ENCODE measurements around the gene PARVB.

Gene PARVB

GRCh38 chr22:44180706-44181032, 156.6 kb downstream of the PARVB start, which contains the start of gene PARVG:
Gene PARVG, plus strand, starts transcription at chr22:44180925. Its CDS starts 2,405 bp downstream, at chr22:44183330.
- Histone ChIP-seq H3K27me3 (no peaks in the 10 kb centered on the region; the same call in 1 of the 2 replicates), H3K9ac (peak within 1 kb of the TSS; percentile 79), H3K4me1 (peaks cover 43% of the 10 kb centered on the region), H3K4me2 (peak within 1 kb of the TSS; percentile 97), H3K36me3 (peaks cover 9% of the 10 kb centered on the region; the same call in 1 of the 2 replicates), H3K9me3 (no peaks in the 10 kb centered on the region), H3K27ac (peak within 1 kb of the TSS; percentile 89), H4K20me1 (peaks cover 29% of the 10 kb centered on the region), H3K4me3 (peak within 1 kb of the TSS; percentile 70)
- TF ChIP-seq Cebpa-rat (IDR thresholded peaks at IDR 0.05) = no peak

DNA sequence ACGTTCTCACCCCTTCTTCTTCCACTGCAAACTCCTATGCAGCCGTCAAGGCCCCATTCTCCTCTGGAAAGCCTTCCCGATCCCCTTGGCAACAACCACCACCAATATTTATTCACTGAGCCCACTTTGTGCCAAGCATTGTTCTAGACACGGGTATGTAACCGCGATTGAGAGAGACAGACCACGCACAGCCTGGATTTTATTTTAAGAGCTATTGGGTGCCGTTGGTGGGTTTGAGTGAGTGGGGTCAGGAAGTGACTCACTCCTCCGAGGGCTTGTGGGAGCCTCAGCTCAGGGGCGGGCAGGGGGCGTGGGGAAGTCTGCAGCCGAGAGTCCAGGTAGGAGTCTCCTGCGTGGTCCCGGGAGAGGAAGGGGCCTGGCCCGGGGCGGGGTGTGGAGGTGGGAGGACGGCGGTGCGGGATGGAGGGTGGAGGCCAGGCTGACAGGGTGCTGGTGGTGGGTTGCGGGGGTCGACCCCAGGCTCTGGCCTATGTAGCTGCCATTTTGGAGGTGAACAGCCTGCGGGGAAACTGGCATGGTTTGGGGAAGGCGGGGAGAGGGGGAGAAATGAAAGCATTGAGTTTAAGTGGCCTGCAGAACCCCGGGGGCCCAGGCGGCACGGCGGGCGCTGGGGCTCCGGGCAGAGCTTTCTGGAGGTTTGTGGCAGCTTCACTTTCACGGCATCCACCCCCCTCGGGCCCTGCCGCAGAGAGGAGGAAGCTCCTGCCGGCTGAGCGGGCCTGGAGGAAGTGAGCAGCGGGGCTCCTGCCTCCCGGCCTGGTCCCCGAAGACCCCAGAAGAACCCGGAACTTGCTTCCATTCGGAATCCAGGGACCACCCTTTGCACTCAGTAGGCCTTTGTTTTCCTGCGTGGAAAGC, 157.2 kb downstream of the PARVB start:
- Histone ChIP-seq H4K20me1 (peaks cover 35% of the 10 kb centered on the region), H3K36me3 (peaks cover 15% of the 10 kb centered on the region; the same call in 1 of the 2 replicates), H3K4me2 (peak overlapping the region; percentile 97), H3K27ac (peak overlapping the region; percentile 89), H3K4me1 (peaks cover 47% of the 10 kb centered on the region), H3K27me3 (no peaks in the 10 kb centered on the region; the same call in 1 of the 2 replicates), H3K4me3 (peak overlapping the region; percentile 70), H3K9me3 (no peaks in the 10 kb centered on the region), H3K9ac (peak overlapping the region; percentile 79)
- TF ChIP-seq Cebpa-rat (IDR thresholded peaks at IDR 0.05) = no peak

DNA sequence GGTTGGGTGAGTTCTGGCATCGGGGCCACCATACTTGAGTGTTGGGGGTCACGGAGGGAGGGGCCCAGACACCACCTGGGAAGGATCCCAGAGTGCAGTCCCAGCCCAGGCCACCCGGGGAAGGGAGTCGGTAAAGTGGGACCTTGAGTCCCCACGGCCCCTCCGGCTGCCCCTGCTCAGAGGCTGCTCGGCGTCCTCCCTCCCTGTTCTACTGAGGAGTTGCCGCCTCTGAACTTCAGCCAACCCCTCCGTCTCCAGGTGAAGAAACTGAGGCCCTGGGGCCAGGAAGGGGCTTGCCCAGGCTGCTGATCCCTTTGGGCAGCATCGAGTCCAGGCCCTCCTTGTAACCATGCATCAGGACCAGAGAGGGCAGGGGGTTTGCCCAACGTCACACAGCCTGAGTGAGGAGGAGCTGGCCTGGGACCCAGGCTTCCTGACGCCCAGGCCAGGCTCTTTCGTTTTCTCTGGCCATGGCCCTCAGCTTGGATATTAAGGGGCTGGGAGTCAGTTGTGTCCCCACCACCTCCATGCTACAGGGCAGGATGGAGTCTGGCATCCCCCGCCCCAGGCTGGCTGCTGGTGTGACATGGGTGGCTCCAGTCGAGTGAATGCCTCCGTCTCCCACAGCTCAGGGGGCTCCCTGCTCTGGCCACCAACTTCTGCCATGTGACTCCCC, 157.9 kb downstream of the PARVB start:
- H3K27ac ChIP-seq = peak overlapping the region; percentile 89
- no peak for TF ChIP-seq Cebpa-rat (IDR thresholded peaks at IDR 0.05)
- H3K9me3 ChIP-seq = no peaks in the 10 kb centered on the region
- peak overlapping the region; percentile 97 for H3K4me2 ChIP-seq
- H3K27me3 ChIP-seq = no peaks in the 10 kb centered on the region; the same call in 1 of the 2 replicates
- peaks cover 42% of the 10 kb centered on the region for H4K20me1 ChIP-seq
- peaks cover 18% of the 10 kb centered on the region; the same call in 1 of the 2 replicates for H3K36me3 ChIP-seq
- peak overlapping the region; percentile 70 for H3K4me3 ChIP-seq
- peaks cover 55% of the 10 kb centered on the region for H3K4me1 ChIP-seq
- H3K9ac ChIP-seq = peak overlapping the region; percentile 79

- peaks cover 49% of the 10 kb centered on the region for H4K20me1 ChIP-seq
- no peak for TF ChIP-seq Cebpa-rat (IDR thresholded peaks at IDR 0.05)
- H3K4me1 ChIP-seq = peaks cover 56% of the 10 kb centered on the region
- peak overlapping the region; percentile 89 for H3K27ac ChIP-seq
- H3K4me2 ChIP-seq = peak overlapping the region; percentile 97
- H3K27me3 ChIP-seq = no peaks in the 10 kb centered on the region; the same call in 1 of the 2 replicates
- H3K4me3 ChIP-seq = peak overlapping the region; percentile 70
- H3K9ac ChIP-seq = peak overlapping the region; percentile 79
- no peaks in the 10 kb centered on the region for H3K9me3 ChIP-seq
- peaks cover 18% of the 10 kb centered on the region; the same call in 1 of the 2 replicates for H3K36me3 ChIP-seq
These were observed 158.6 kb downstream of the PARVB start for GRCh38 chr22:44182588-44183286.

- Histone ChIP-seq H4K20me1 (peaks cover 54% of the 10 kb centered on the region), H3K27me3 (no peaks in the 10 kb centered on the region; the same call in 1 of the 2 replicates), H3K27ac (peak overlapping the region; percentile 89; the same call in 1 of the 2 replicates), H3K9me3 (no peaks in the 10 kb centered on the region), H3K9ac (peak overlapping the region; percentile 79), H3K4me2 (peak overlapping the region; percentile 97), H3K36me3 (peaks cover 18% of the 10 kb centered on the region; the same call in 1 of the 2 replicates), H3K4me3 (peak overlapping the region; percentile 70; the same call in 1 of the 2 replicates), H3K4me1 (peaks cover 61% of the 10 kb centered on the region)
- no peak for TF ChIP-seq Cebpa-rat (IDR thresholded peaks at IDR 0.05)
These were observed 159.1 kb downstream of the PARVB start for GRCh38 chr22:44183287-44183588.

GRCh38 chr22:44184006-44184405, 159.9 kb downstream of the PARVB start:
- no peak overlapping the region for H3K27ac ChIP-seq
- no peak overlapping the region for H3K4me3 ChIP-seq
- H3K4me1 ChIP-seq = peaks cover 68% of the 10 kb centered on the region
- peaks cover 18% of the 10 kb centered on the region; the same call in 1 of the 2 replicates for H3K36me3 ChIP-seq
- TF ChIP-seq Cebpa-rat (IDR thresholded peaks at IDR 0.05) = no peak
- peaks cover 4% of the 10 kb centered on the region; the same call in 1 of the 2 replicates for H3K27me3 ChIP-seq
- peaks cover 62% of the 10 kb centered on the region for H4K20me1 ChIP-seq
- peak overlapping the region; percentile 97 for H3K4me2 ChIP-seq
- H3K9me3 ChIP-seq = no peaks in the 10 kb centered on the region
- H3K9ac ChIP-seq = no peak overlapping the region

- Histone ChIP-seq H3K9me3 (no peaks in the 10 kb centered on the region), H3K9ac (no peak overlapping the region), H3K4me1 (peaks cover 75% of the 10 kb centered on the region), H3K36me3 (peaks cover 18% of the 10 kb centered on the region; the same call in 1 of the 2 replicates), H4K20me1 (peaks cover 77% of the 10 kb centered on the region), H3K27me3 (peaks cover 12% of the 10 kb centered on the region), H3K4me3 (no peak overlapping the region), H3K27ac (no peak overlapping the region), H3K4me2 (no peak overlapping the region)
- no peak for TF ChIP-seq Cebpa-rat (IDR thresholded peaks at IDR 0.05)
These were observed 161.4 kb downstream of the PARVB start for GRCh38 chr22:44185237-44186120.

DNA sequence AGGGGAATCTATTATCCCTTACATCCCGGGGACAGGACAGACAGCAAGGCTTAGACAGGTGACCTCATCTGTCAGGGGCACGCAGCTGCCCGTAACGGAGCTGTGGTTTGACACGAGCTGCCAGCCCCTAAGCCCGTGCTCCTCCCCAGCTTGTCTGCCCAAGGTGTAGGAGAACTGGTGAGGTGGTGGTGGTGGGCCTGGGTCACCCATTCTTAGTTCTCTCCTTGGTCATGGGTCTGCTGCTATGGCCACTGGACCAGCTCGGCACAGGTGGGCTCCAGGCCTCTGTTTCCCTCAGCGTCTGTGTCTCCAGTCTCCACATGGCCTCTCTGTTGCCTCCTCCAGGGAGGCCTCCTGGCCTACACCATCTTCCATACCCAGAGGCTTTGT, 162.0 kb downstream of the PARVB start:
- Histone ChIP-seq H3K4me1 (peaks cover 75% of the 10 kb centered on the region), H3K4me3 (no peak overlapping the region), H4K20me1 (peaks cover 83% of the 10 kb centered on the region), H3K27ac (no peak overlapping the region), H3K4me2 (no peak overlapping the region; the same call in 1 of the 2 replicates), H3K36me3 (peaks cover 18% of the 10 kb centered on the region; the same call in 1 of the 2 replicates), H3K27me3 (peaks cover 15% of the 10 kb centered on the region), H3K9ac (no peak overlapping the region), H3K9me3 (no peaks in the 10 kb centered on the region)
- no peak for TF ChIP-seq Cebpa-rat (IDR thresholded peaks at IDR 0.05)

Data from BLaER1 (cell line).